Activated CD4-positive, alpha-beta T cell treated with anti-CD3 and anti-CD28 coated beads, Interleukin-2, Interleukin-6, amounts not matched to agents 100 ng/mL and 50 ng/mL, durations not matched to agents 16 hours and 8 hours (primary cell): ENCODE measurements around the gene WDR81.
"Not testable (repeated sequence)": the region's sequence is repeated elsewhere in the genome, so short reads cannot be mapped to it uniquely, and the experiment has no call there.

Experiments
- DNase-seq: peaks from one replicate; pipeline ENCODE4 v3.0.0-alpha.2; 2020

WDR81 gene

GRCh38 chr17:1724351-1724868 lies at the start of gene WDR81:
Gene WDR81, plus strand, starts transcription at chr17:1724704. Its CDS starts 256 bp downstream, at chr17:1724960.
- peak; percentile 90 for DNase-seq

GRCh38 chr17:1676401-1676800 lies 48.1 kb upstream of the WDR81 start:
- no peak for DNase-seq

DNA sequence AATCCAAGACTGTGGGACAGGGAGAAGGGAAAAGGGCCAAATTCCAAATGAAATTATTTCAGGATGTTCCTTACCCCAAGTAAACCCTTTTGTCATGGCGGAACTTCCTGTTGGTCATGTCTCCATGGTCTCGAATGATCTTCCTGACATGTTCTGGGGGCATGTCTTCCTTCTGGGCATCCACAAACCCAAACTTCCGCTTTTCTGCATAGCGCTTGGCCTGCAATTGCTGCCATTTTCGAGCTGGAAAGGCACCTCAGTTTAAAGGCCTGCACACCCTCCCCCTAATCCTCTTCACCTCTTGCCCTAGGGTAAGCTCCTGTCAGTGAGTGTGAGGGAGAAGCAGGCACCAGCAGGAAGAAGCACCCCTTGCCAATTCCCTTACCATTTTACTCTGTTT lies 41.0 kb upstream of the WDR81 start:
- no peak for DNase-seq

DNA sequence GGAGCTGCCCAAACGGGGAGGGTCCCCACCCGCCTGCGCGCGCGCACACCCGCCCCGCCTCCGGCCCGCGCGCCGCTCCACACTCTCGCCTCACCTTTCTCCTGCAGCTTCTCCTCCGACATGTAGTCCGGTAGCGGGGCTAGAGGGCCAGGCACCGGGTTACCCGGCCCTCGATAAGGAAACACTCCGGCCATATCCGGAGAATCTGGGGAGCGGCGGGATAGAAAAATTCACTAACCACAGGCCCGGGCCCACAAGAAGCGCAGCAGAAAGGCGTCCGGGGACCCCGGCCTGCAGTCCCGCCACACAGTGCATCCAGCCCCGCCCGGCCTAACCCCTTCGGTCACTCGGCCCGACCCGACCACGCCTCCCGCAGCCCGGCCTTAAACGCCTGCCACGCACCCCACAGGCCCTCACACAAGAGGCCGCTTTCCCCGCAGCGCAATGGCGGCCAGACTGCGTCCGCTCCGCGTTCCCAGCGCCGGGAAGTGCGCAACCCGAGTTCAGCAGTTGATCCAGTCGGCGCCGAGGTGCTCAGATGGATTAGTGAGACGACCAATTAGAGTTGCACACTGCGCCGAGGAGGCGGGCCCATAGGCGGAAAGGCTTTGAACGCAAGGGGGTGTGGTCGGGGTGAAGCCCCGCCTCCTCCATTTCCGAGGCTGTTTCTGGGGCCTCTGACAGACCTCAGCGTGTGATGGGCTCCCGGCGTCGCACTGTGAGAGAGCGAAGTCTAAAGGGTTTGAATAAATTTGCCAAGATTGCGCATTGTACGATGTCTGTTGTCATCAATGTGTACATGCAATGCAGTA lies 39.9 kb upstream of the WDR81 start, which contains the start of gene PRPF8:
Gene PRPF8, minus strand, starts transcription at position 490 of the 812 bp plus-strand sequence. Its CDS starts 296 bp downstream, at position 194.
- peak; percentile 100 for DNase-seq

GRCh38 chr17:1686086-1686485 lies 38.4 kb upstream of the WDR81 start:
- no peak for DNase-seq

GRCh38 chr17:1688405-1688804 lies 36.1 kb upstream of the WDR81 start:
- not testable (repeated sequence) for DNase-seq

DNA sequence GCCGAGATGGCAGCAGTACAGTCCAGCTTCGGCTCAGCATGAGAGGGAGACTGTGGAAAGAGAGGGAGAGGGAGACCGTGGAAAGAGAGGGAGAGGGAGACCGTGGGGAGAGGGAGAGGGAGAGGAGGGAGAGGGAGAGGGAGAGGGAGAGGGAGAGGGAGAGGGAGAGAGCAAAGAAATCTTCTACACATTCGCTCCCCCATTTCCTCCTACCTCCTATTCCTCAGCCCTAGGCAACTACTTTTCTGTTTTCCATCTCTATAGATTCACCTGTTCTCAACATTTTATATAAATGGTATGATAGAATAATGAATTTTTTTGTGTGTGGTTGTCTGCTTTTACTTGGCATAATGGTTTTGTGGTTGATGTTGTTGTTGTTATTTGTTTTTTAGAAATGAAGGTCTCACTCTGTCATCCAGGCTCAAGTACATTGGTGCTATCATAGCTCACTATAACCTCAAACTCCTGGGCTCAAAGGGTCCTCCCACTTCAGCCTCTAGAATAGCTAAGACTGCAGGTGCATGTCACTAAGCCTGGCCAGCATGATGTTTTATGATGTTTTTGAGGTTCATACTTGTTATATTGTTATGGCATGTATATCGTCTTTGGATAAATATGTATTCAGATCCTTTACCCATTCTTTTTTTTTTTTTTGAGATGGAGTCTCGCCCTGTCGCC lies 33.8 kb upstream of the WDR81 start:
- DNase-seq = no peak

DNA sequence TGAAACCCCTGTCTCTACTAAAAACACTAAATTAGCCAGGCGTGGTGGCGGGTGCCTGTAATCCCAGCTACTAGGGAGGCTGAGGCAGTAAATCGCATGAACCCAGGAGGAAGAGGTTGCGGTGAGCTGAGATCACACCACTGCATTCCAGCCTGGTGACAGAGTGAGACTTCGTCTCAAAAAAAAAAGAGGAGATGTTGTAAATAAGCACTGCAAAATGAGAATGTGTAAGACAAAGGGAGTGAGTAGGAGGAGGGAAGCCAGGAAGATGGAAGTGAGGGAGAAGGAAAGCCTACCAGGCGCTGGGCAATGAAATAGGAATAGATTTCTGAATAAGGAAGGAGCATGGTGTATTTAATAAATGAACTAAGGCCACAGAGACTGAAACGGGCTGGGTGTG lies 31.2 kb upstream of the WDR81 start:
- no peak for DNase-seq

- no peak for DNase-seq
These were observed 29.1 kb upstream of the WDR81 start for GRCh38 chr17:1695365-1695764.

DNA sequence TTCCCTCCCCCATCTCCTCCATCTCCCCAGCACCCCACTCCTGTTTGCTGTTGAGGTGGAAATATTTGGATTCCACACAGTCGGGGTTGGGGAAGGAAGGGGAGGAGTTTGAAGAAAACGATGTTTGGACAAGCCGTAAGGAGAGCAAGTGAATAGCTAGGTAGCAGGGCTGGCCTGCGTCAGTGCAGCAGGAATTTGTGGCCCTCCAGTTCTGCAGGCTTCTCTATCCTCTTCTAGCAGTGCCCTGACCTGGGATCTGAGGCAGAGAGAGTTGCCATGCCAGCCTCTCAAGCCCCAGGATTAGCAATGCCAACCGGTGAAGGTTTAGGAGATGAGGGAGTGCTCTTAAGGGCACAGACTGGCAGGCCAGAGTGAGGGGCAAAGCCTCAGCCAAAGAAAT lies 26.8 kb upstream of the WDR81 start:
- no peak for DNase-seq

GRCh38 chr17:1699891-1700290 lies 24.6 kb upstream of the WDR81 start:
- not testable (repeated sequence) for DNase-seq

GRCh38 chr17:1703063-1703462 lies 21.4 kb upstream of the WDR81 start:
- no peak for DNase-seq

GRCh38 chr17:1705004-1705403 lies 19.5 kb upstream of the WDR81 start:
- no peak for DNase-seq

GRCh38 chr17:1707107-1707506 lies 17.4 kb upstream of the WDR81 start:
- no peak for DNase-seq

DNA sequence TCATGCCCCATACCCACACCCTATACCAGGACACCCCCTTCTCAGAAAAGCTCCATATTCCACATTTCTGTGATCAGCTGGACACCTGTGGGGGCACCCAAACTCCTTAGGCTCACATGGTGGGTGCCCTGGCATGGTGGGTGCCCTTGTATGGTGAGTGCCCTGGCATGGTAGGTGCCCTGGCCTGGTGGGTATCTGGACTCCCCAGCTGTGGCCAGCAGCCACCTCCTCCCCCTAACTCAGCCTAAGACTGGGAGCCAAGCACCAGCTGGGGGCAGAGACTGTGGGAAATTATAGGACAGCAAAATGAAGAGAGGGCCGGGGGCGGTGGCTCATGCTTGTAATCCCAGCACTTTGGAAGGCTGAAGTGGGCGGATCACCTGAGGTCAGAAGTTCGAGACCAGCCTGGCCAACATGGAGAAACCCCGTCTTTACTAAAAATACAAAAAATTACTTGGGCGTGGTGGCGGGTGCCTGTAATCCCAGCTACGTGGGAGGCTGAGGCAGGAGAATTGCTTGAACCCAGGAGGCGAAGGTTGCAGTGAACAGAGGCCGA lies 15.6 kb upstream of the WDR81 start:
- not testable (repeated sequence) for DNase-seq

GRCh38 chr17:1709403-1709951 lies 15.0 kb upstream of the WDR81 start:
- DNase-seq = no peak

- no peak for DNase-seq
These were observed 14.3 kb upstream of the WDR81 start, which contains the start of gene TLCD2 for GRCh38 chr17:1709971-1710806. Gene TLCD2, minus strand, starts transcription at chr17:1710377. Its CDS starts 135 bp downstream, at chr17:1710242.

DNA sequence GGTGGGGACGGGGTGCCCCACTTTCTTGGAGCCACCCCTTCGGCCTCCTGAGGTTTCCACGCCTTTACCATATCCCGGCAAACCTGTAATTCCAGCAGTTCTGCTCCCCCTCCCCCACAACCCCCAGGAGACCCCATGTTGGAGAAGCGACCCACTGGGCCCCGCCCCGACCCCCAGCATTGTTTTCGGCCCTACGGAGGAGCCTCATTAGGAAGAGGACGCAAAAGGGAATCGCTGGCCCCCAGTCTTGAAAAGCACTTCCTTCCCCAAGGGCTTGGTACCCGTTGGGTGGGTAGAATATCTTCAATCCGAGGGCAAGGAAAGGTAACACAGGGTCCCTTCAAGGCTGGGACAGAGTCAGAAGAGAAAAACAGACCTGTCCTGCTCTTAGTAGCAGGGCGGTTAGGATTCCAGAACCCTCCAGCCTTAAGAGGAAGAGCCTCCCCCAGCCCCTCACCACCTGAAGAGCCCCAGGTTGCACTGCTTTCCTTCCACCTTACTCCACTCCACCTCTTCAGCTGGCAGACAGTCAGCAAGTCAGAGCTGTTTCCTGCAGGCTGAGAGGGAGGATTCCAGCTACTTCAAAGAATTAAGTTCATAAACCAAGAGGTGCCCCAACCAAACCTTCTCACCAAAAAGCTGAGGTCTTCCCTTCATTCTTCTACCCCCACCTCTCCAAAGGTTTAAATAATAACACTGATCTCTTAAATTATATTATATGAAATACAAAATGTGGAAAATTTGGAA lies 13.5 kb upstream of the WDR81 start:
- no peak for DNase-seq

GRCh38 chr17:1711804-1712203 lies 12.7 kb upstream of the WDR81 start:
- DNase-seq = no peak

GRCh38 chr17:1712271-1712670 lies 12.2 kb upstream of the WDR81 start:
- no peak for DNase-seq

DNA sequence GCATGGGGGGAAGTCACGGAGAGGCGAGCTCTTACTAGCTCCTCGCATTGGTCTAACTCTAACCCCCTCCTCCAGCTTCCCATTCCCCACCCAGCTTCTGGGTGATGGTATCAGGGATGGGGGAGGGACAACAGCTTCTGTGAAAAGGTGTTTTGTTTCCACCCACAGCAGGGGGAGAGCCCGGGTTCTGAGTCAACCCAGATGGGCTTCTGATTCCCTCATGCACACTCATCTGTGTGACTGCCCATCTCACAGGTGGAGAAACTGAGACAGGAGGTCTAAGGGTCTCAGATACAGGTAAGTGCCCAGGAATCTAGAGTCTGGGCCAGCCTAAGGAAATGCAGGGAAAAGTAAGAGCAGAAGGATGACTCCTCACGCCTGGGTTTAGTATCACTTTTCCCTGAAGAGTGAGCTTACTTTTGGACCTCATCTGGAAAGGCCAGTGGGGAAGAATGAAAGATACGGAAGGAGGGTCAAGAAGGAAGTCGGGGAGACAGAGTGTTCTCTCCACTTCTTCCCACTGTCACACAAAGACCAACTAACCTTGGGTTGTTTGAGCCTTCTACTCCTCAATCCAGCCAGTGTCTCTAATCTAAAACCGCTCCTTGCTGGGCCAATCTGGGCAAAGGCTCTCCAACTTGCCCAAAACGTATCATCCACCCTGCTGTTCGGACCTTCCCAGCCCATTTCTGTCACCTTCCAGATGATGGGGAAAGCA lies 11.2 kb upstream of the WDR81 start:
- DNase-seq = no peak
